HG02642 (cell line): Measurements from ENCODE around the gene CSHL1.
A peak's percentile ranks its signal among the peaks of the same experiment; 100 is the strongest.
"Not testable (repeated sequence)": the region's sequence is repeated elsewhere in the genome, so short reads cannot be mapped to it uniquely, and the experiment has no call there.

Source experiments
- ATAC-seq: cut with Tn5 transposase; IDR thresholded peaks from one replicate; pipeline ENCODE4 v1.9.1; 2021; ENCODE audit warnings: mild to moderate bottlenecking; ENCODE audit not compliant: unreplicated experiment, poor library complexity

CSHL1 gene

DNA sequence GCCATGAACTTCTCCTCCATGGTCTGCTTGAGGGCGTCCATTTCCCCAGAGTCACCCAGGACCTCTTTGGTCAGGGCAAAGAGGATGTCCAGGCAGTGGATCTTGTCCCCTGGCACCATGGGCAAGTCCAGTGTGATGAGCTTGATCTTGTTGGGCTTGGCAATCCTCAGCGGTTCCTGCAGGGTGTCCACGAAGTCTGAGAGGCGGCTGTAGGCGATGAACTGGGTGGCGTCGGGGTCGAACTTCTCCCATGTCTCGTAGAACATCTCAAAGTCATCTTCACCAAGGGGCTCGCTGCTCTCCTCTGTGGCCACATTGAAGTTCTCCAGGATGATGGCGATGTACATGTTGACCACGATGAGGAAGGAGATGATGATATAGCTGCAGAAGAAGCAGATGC lies 30.1 kb upstream of the CSHL1 start:
- no peak for ATAC-seq

DNA sequence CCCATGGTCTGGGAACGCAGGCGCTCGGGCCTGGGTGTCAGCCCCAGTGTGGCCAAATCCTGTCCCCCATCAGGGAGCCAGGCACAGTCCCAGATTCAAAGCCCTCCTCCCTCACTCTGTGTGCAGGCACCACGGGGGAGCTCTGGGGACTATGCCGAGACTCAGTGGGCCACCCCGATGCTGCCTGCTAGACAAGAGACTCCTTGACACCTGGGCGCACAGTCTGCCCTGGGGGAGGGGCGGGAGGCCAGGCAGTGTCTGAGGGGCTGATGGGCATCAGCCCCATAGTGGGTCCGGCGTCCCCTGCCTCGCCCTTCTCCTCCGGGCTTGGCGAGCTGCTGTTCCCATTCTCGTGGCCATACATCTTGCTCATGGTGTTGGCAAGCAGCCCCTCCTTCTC lies 29.5 kb upstream of the CSHL1 start:
- no peak for ATAC-seq

DNA sequence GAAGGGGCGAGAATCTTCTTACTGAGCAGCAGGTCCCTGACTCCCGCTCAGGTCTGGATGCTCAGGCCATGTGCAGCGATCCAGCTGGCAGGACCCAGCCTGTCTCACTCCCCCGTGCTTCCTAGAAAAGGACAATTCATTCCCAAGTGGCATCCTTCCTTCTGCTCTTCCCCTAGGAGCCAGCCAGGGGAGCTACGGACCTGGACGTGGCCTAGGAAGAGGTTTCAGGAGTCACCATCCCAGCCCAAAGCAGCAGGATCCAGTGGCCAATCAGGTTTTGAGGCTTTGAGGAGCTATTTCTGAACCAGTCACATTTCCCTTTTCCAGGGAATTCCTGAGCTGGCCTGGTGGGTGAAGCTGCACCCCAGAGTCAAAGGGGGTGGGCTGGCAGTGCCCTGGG lies 28.8 kb upstream of the CSHL1 start:
- ATAC-seq: no peak

DNA sequence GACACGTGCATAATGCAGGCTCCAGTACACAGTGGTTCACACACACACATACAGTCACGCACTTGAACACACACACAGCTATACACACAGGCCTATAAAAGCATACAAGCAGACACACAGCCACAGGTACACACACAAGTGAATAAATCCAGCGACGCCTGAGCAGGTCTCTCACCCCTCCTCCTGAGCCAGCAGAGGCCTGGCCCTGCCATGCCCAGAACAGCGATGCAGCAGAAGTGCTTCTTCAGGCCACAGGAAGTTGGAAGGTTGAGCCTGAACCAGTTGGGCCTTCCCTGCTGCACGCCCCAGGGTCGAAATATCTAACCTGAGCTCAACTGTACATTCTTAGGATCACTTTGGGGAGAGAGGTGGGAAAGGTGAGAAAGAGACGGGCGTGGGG lies 28.3 kb upstream of the CSHL1 start:
- no peak for ATAC-seq

DNA sequence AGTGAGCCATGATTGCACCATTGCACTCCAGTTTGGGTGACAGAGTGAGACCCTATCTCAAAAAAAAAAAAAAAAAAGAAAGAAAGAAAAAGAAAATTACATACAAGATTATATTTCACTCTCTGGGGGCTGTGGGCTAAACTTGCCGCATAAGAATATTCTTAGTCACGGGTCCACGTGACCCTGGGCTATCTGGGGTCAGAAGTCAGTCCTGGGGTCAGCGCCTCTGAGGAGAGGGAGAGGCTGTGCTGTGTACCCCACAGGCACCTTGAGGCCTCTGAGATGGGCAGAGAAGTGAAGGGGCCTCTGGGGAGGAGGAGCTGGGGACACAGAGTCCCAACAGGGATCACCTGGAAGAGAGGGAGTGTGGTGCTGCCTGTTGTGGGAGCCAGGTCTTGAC lies 26.9 kb upstream of the CSHL1 start:
- ATAC-seq: no peak

DNA sequence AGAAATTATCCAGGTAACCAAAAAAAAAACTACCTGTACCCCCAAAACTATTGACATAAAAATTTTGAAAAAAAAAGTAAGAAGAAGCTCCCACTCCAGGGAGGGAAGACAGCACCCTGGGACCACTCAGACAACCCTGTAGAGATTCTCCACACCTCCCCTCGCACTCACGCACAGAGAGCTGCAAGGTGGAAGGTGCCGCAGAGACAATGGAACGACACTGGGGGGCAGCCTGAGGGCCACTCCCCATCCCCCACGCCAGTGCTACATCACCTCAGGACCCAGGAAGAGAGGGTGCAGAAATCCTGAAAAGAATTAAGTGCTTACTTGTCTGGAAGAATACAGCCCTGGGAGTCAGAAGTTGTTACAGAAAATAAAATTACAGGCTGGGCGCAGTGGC lies 26.3 kb upstream of the CSHL1 start:
- ATAC-seq: no peak

DNA sequence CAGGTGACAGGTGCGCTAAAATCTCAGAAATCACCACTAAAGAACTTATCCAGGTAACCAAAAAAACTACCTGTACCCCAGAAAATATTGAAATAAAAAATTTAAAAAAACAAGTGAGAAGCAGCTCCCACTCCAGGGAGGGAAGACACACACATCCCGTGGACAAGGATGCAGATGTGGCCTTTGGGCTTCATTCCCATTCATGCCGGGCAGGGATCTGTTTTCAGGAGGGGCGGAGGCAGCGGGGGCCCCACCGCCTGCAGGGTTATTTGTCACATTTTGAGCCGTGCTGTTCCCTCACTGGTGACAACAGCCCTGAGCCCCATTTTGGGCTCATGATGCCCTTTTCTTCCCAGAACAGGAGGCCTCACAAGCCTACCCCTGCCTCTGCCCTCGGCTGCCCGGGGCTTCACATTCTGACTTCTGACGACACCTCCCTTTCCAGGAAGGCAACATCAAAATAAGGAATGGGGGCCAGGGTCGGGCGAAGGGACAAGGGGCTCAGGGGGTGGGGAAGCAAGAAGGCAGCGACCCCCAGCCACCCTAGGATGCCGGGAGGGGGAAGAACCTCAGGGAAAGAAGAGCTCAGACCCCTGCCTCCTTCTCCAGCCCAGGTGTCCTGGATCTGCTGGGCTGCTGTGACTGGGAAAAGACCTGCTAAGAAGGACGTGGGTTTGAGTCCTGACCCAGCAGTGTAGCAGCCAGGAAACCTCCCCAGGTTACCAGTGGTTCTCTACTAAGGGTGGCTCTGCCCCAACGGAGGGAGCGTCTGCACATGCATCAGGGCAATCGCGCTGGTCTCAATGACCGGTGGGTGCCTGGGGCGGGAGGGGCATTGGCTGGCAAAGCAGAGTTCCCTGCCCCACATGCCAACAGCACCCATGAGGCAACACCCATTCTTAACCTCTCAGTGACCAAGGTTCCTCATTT lies 23.4 kb upstream of the CSHL1 start:
- no peak for ATAC-seq

DNA sequence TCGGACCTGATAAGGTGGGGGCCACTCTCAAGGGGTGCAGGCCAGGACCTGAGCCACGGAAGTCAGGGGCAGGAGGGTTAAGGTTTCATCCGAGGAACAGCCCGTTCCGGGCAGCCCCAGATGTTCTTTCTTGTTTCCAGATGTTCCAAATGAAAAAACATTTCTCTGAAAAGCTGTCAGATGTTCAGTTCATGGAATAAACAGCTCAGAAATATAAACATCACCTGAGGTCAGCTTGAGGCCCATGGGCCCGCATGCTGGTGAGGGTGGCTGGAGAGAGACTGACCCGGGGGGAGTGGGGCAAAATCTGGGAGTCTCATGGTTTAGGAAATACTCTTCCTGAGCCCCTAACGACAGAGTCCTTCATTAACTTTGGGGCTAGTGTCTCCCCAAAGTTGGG lies 22.5 kb upstream of the CSHL1 start:
- no peak for ATAC-seq

DNA sequence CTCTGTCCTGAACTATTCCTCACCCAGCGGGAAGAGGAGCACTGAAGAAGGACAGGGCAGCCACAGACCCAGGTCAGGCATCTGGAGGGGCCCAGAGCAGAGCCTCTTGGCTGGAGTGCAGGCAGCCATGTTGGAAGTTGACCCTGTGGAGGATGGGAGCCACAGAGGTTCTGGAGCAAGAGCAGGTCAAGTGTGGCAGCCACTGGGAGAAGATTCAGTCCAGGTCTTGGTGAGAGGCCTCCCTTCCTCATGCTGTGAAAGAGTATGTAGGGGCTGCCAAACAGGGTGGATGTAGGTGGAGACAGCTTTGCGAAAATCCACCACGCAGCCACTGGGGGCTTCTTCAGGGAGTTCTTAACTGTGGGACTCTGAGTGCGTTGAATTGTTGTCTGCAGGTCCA lies 21.7 kb upstream of the CSHL1 start:
- no peak for ATAC-seq

DNA sequence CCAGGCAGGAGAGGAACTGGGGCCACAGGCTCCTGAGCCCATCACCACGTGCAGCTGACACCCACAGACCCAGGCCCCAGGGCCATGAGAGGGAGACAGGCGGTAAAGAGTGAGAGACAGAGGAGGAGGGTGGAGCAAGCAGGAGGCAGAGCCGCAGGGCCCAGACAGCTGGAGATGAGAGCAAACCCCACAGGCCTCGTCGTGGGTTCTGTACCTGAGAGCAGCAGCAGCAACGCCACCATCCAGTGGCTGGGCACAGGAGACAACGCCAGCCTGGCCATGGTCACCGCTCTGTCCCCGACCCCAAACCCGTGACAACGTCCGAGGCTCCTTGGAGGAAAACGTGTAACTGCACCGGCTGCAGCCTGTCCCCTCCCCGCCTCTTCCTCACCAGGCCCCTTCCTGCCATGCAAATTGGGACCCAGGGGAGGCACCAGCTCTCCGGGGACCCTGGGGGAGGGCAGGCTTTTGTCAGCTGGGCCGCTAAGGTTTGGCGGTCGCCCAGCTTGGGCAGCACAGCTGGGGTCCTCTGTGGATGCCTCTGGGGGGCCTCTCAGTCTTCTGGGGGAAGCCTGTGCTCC lies 21.0 kb upstream of the CSHL1 start, which contains the start of gene CD79B:
Gene CD79B, minus strand, starts transcription at position 351 of the 581 bp plus-strand sequence. Its CDS starts 70 bp downstream, at position 281.
- ATAC-seq: peak; percentile 79

DNA sequence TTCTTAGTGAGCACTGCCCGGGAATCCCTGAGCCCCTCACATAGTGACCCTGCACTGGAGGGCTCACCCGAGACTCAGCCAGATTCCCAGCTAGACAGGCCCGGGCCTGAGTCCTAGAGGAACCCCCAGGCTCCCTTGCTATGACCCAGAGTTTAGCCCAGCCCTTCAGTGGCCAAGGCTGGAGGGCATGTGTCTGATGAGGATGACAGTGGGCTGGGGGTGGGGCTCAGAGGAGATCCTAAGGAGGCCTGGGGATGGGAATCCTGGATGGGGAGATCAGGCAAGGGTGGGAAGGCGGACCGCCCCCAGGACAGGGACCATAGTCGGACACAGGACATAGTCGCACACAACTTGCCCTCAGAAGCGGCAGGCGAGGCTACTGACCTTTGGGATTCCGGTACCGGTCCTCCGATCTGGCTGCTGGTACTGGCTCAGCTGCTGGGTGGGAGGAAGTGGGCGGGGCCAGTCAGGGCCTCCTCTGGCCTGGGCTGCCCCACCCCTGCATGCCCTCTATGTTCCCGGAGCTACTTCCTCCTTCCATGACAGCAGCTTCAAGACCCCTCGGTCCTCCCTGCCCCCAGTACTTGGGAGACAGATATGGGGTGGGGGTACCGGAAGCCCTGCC lies 20.0 kb upstream of the CSHL1 start:
- peak; percentile 40 for ATAC-seq

DNA sequence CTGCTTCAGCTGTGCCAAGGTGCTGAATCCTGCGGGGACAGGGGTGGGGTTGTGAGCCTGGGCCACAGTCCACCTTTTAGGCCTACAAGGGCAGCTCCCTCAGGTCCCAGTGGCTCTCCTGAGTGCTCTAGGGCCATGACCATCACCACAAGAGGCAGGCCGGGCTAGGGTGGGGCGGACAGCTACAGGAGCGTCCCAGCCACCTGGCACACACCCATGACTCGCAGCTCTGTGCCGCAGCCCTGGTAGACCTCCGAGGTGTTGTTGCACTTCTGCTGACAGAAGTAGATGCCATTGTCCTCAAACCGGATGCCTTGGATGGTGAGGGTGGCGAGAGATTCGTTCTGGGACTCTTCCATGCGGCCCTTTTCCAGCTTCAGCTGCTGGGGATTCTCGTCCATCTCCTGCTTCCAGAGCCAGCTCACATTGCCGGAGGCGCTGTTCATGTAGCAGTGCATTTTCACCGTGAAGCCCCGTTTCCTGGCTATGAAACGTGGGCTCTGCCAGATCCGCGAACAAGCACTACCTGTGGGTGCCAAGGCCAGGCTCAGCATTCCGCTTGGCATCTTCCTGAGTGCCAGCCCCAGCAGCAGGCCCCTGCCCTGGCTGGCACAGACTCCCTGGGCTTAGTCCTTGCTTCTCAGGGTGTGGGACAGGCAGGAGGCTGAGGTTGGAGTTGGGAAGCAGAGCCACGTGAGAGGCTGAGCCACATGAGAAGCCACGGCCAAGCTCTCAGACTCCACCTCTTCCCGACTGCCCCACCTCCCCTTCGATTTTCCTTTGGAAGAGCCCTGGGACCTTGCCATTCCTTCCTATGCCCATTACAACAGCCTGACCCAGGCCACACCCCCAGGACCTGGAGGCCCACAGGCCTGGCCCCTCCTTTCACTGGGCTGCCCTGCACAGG lies 19.1 kb upstream of the CSHL1 start:
- no peak for ATAC-seq

DNA sequence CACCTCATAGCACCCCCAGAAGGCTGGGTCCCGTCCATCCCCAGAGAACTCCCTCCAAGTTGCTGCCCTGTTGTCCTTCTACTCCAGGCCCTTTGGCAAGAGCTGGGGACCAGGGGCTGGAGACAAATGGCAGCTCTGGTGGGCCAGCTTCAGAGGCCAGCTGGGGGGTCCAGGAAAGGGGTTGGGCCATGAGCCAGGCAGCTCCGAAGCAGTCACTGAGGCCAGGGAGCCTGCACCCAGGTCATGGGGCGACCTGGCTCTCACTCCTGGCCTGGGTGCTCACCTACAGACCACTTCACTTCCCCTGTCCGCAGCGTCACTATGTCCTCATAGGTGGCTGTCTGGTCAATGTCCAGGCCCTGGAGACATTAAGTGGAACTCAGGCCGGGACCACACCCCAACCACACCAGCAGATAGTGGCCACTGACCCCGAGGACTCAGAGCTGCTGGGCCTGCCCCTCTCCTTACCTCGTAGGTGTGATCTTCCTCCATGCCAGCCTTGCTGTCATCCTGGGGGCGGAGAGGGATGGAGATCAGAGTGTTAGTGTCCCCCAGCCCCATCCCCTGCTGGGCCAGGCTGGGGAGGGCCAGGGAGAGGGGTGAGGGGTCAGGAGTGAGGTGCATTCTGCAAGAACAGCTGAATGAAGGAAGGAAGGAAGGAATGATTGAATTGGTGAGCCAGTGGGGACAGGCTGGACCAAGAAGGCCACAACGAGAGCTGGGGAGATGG lies 18.1 kb upstream of the CSHL1 start:
- ATAC-seq: no peak

DNA sequence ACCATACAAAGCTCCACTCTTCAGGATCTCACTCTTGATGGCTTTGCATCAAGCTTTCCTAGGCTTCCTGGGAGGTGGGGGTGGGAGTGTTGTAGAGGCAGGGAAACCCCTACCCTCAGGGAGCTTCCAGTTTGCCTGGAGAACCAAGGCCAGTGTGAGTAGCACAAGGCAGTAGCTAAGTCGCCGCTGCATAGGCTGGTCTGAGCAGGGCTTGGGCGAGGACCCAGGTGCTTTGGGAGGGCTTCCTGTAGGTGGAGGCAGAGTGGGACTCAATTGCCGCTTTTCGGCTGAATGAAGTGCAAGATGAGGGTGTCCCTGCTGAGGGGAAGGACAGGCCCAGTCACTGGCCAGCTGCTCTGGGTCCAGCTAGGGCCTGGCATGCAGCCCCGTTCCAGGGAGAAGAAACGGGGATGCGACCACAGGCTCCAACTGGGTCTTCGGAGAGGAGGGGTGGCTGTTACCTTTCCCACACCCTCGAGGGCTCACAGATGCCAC lies 17.2 kb upstream of the CSHL1 start:
- ATAC-seq: no peak

DNA sequence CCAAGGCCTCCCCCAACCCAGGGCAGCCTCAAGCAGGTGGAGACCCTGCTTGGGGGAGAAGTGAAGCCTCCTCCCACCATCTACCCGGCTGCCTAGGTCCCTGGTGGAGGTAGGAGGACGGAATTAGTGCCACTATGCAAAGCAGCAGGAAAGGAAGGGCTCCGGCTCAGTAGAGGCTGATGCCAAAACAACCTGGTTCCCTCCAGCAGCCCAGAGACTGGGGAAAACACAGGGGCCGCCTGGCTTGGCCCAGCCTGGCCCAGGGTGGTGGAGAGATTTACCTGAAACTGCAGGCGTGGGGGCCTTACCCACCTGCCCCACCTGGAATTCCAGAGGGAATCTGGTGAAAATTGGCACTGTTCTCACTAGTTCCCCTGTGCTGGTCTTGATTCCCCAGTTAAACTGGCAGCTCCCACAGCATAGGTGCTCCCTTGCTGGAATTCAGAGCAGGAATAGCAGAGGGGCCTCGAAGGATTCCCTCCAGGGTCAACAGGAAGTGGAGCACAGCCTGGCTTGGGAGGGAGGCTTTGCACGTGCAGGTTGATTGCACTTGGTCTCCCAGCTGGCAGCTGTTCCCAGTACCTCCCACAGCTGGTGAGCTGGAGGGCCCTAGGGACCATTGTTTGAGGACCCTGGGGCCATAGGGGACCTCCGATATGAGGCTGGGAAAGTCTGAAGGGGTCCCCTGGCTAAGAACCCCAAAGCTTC lies 16.6 kb upstream of the CSHL1 start:
- ATAC-seq: no peak

DNA sequence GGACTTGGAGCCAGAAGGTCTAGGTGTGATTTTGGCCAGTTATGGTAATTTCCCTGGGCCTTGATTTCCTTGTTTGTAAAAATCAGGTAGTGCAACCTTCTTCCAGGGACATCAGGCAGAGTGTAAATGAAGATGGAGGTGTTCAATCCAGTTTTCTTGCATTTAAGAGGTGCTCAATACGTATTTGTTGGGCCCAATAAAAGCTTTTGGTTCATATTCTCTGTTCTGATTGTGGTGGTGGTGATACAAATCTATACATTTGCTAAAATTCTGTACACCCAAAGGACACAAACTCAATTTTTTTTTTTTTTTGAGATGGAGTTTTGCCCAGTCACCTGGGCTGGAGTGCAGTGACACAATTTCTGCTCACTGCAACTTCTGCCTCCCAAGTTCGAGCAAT lies 15.1 kb upstream of the CSHL1 start:
- no peak for ATAC-seq

DNA sequence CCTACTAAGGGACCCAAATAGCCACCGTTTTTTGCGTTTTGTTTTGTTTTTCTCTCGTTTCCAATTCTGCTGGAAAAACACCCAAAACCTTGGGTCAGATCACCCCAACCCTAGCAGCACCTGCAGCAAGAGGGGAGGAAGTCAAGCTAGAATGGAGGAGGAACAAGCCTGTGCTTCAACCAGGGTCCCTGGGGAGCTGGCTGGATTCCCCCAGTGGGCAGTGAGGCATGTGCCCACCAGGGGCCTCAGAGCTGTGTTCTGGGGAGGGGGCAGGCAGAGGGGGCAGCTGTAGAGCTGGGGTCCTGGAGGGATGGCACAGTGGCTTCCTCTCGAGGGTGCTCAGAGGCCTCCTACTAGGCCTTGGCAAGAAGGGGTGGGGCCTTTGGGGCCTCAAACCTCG lies 14.6 kb upstream of the CSHL1 start:
- ATAC-seq: no peak

DNA sequence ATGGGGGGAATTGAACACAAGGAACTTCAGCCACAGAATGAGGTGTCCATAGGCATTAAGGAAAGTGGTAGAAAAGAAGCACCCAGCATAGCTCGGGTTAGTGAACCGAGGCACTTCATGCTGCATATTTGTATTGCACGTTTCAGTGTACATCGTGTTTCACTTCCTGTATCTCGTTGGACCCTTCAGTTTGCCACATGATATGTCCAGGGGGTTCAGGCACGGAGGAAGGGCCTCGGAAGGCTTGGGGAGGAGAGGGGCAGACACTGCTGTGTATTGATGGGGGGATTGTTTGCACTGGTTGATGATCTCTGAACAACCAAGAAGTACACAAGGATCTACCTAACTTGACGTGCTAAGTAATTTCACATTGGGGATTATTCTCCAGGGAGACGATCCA lies 11.3 kb upstream of the CSHL1 start:
- not testable (repeated sequence) for ATAC-seq

DNA sequence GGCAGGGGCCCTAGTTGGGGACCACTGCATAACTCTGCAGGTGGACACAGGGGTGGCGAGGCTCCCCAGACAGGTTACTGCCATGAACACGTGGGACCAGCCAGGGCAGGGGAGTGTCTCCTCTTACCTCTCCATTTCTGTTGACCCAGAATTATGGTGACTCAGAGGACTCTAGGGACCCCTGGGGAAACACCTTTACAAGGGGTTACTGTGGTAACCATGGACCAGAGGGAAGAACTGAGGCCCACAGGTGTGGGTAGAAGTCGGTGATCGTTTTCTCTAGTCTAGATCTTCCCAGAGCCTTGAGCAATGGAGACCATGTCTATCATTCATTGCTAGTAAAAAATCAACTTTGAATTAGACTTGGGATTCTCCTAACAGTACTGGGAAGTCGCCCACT lies 9.7 kb upstream of the CSHL1 start:
- not testable (repeated sequence) for ATAC-seq
